Vagina (tissue), 2 donors: ENCODE measurements around the gene TLE2.

Experiments
- CTCF ChIP-seq, 3 experiments: fragments of 450-650 bp in 2 of 3; fragments of 200-600 bp in 1 of 3; sonication (generic) in 1 of 3; IDR thresholded peaks; one replicate each; pipeline ENCODE4 v1.5.1; 2017 to 2019; ENCODE audit warnings: antibody characterized with exemption in 3 of 3, mild to moderate bottlenecking in 2 of 3, moderate library complexity in 2 of 3
- POLR2A ChIP-seq, 2 donors: fragments of 450-650 bp; IDR thresholded peaks; one replicate each; pipeline ENCODE4 v1.6.1; 2017; ENCODE audit warnings: antibody characterized with exemption in 2 of 2, mild to moderate bottlenecking in 2 of 2, moderate library complexity in 2 of 2

- TF ChIP-seq POLR2A (IDR thresholded peaks at IDR 0.05) (no peak), CTCF (IDR thresholded peaks at IDR 0.05) (no peak)
These were observed 28.2 kb upstream of the TLE2 start for GRCh38 chr19:3057275-3057714.
